A549 (cell line): ENCODE results near the gene UBE4A.

Source experiments
- CHD2 ChIP-seq: fragments of 150-350 bp; IDR thresholded peaks from 2 replicates; pipeline ENCODE4 v1.6.1; 2014; ENCODE audit warnings: low read length; ENCODE audit not compliant: partially characterized antibody
- CTCF ChIP-seq: fragments of >200 bp; sonication (Bioruptor Twin); formaldehyde crosslinking; IDR thresholded peaks from 3 replicates; pipeline ENCODE4 v1.5.1; 2016
- ELK1 ChIP-seq: fragments of 150-350 bp; IDR thresholded peaks from 2 replicates; pipeline ENCODE4 v1.6.1; 2014; ENCODE audit warnings: low read depth, mild to moderate bottlenecking, low read length
- JUN ChIP-seq, 2 experiments: fragments of >200 bp; sonication (Bioruptor Twin); formaldehyde crosslinking; IDR thresholded peaks; 2 replicates in 1 of 2; 3 replicates in 1 of 2; pipeline ENCODE4 v1.6.1; 2016 to 2017
- MAX ChIP-seq: IDR thresholded peaks from 2 replicates; pipeline ENCODE4 v1.6.1; 2012
- MYC ChIP-seq: IDR thresholded peaks from 2 replicates; pipeline ENCODE4 v1.6.1; 2012; ENCODE audit warnings: mild to moderate bottlenecking, inconsistent platforms, low read length, improper control_type of control experiment, borderline replicate concordance
- PBX3 ChIP-seq: IDR thresholded peaks from 2 replicates; pipeline ENCODE4 v1.6.1; 2012
- POLR2A ChIP-seq: IDR thresholded peaks from 2 replicates; pipeline ENCODE4 v1.6.1; 2012; ENCODE audit warnings: mild to moderate bottlenecking, low read length
- POLR2AphosphoS2 ChIP-seq: conservative IDR thresholded peaks from 2 replicates; pipeline ENCODE4 v1.6.1; 2012; ENCODE audit warnings: low read length, improper control_type of control experiment, inconsistent platforms
- RAD21 ChIP-seq, 2 experiments: fragments of >200 bp in 1 of 2; sonication (Bioruptor Twin) in 1 of 2; formaldehyde crosslinking in 1 of 2; IDR thresholded peaks in 1 of 2; conservative IDR thresholded peaks in 1 of 2; 2 replicates in 1 of 2; 3 replicates in 1 of 2; pipeline ENCODE4 v1.6.1; 2012 to 2018; ENCODE audit warnings: inconsistent platforms in 1 of 2
- RFX5 ChIP-seq: fragments of 450-650 bp; IDR thresholded peaks from 2 replicates; pipeline ENCODE4 v1.7.1; 2014; ENCODE audit warnings: antibody characterized with exemption, mild to moderate bottlenecking, moderate library complexity
- SMC3 ChIP-seq: fragments of >200 bp; sonication (Bioruptor Twin); formaldehyde crosslinking; IDR thresholded peaks from 3 replicates; pipeline ENCODE4 v1.6.1; 2018; ENCODE audit warnings: inconsistent platforms

GRCh38 chr11:118435893-118436624 is 76.7 kb downstream of the UBE4A start, which contains the start of gene KMT2A:
- TF ChIP-seq POLR2A (peak; percentile 63), MAX (peak; percentile 54; the same call in 1 of the 2 replicates), CTCF (no peak), PBX3 (0 out of 2 replicates have a peak, but pooled peaks have one; percentile 20), RFX5 (0 out of 2 replicates have a peak, but pooled peaks have one; percentile 26), POLR2AphosphoS2 (no peak), JUN (IDR thresholded peaks at IDR 0.05) (peak; percentile 83 to 98; a peak in 4 of 5 replicates), RAD21 (conservative IDR thresholded peaks at IDR 0.05 in 1 of 2, IDR thresholded peaks at IDR 0.05 in 1 of 2) (peak in 1 of 2 experiments; percentile 15; a peak in 1 of 5 replicates), MYC (no peak), SMC3 (no peak), ELK1 (no peak), CHD2 (no peak)
